Neutrophil (primary cell): ENCODE results near the gene CDCP1.

ENCODE experiments used
- H3K27ac ChIP-seq: fragments of 200-600 bp; sonication (generic); 2 replicates; pipeline ENCODE4 v1.5.1; 2016; ENCODE audit warnings: mild to moderate bottlenecking, moderate library complexity
- H3K27me3 ChIP-seq: fragments of 200-600 bp; sonication (generic); 2 replicates; pipeline ENCODE4 v1.6.0; 2016; ENCODE audit warnings: mild to moderate bottlenecking
- H3K36me3 ChIP-seq: fragments of 200-600 bp; sonication (generic); 2 replicates; pipeline ENCODE4 v1.5.1; 2017
- H3K4me1 ChIP-seq, 2 experiments: fragments of 200-600 bp in 1 of 2; sonication (generic) in 1 of 2; 1 replicate in 1 of 2; 2 replicates in 1 of 2; pipeline versions ENCODE4 v1.5.1 to v1.6.1; 2013 to 2016; ENCODE audit warnings: low read depth in 1 of 2, low read length in 1 of 2, mild to moderate bottlenecking in 1 of 2, moderate library complexity in 1 of 2; ENCODE audit not compliant: control insufficient read depth in 1 of 2, insufficient read depth in 1 of 2
- H3K4me3 ChIP-seq, 2 experiments: fragments of 200-600 bp in 1 of 2; sonication (generic) in 1 of 2; 1 replicate in 1 of 2; 2 replicates in 1 of 2; pipeline ENCODE4 v1.5.1; 2013 to 2016; ENCODE audit warnings: low read depth in 1 of 2, low read length in 1 of 2, mild to moderate bottlenecking in 1 of 2, moderate library complexity in 1 of 2
- H3K9me3 ChIP-seq: fragments of 200-600 bp; sonication (generic); 2 replicates; pipeline ENCODE4 v1.5.1; 2016
- CTCF ChIP-seq: fragments of 200-600 bp; sonication (generic); IDR thresholded peaks from 2 replicates; pipeline ENCODE4 v1.5.1; 2016; ENCODE audit warnings: antibody characterized with exemption

Gene CDCP1

GRCh38 chr3:45116350-45116749 is 29.8 kb downstream of the CDCP1 start:
- Histone ChIP-seq H3K4me3 (no peak overlapping the region), H3K36me3 (no peaks in the 10 kb centered on the region)

GRCh38 chr3:45113625-45114050 is 32.5 kb downstream of the CDCP1 start:
- peaks cover 27 to 34% of the 10 kb centered on the region in 2 experiments for H3K4me1 ChIP-seq
- TF ChIP-seq CTCF = no peak
- no peaks in the 10 kb centered on the region for H3K36me3 ChIP-seq
- no peak overlapping the region for H3K27ac ChIP-seq
- H3K27me3 ChIP-seq = no peaks in the 10 kb centered on the region
- H3K9me3 ChIP-seq = no peaks in the 10 kb centered on the region
- no peak overlapping the region for H3K4me3 ChIP-seq

More at GRCh38 chr3:45116350-45116749, 29.8 kb downstream of the CDCP1 start:
- Histone ChIP-seq H3K27ac (no peak overlapping the region), H3K9me3 (no peaks in the 10 kb centered on the region), H3K27me3 (peaks cover 4% of the 10 kb centered on the region), H3K4me1 (peaks cover 9 to 10% of the 10 kb centered on the region in 2 experiments)
- TF ChIP-seq CTCF = no peak

GRCh38 chr3:45112939-45113338 is 33.2 kb downstream of the CDCP1 start:
- H3K36me3 ChIP-seq = no peaks in the 10 kb centered on the region
- H3K4me3 ChIP-seq = no peak overlapping the region
- no peak for TF ChIP-seq CTCF
- no peak overlapping the region for H3K27ac ChIP-seq
- no peaks in the 10 kb centered on the region for H3K27me3 ChIP-seq
- H3K9me3 ChIP-seq = no peaks in the 10 kb centered on the region
- H3K4me1 ChIP-seq = peaks cover 20 to 27% of the 10 kb centered on the region in 2 experiments

- Histone ChIP-seq H3K27me3 (no peaks in the 10 kb centered on the region), H3K36me3 (no peaks in the 10 kb centered on the region), H3K4me3 (peak overlapping the region; percentile 53 to 57), H3K27ac (peak overlapping the region; percentile 93), H3K9me3 (no peaks in the 10 kb centered on the region), H3K4me1 (peaks cover 25 to 42% of the 10 kb centered on the region in 2 experiments)
- no peak for TF ChIP-seq CTCF
Measured at GRCh38 chr3:45110509-45110833, 35.7 kb downstream of the CDCP1 start.

GRCh38 chr3:45109771-45110508 is 36.2 kb downstream of the CDCP1 start:
- Histone ChIP-seq H3K27me3 (no peaks in the 10 kb centered on the region), H3K36me3 (no peaks in the 10 kb centered on the region), H3K4me3 (peak overlapping the region; percentile 53 to 57), H3K9me3 (no peaks in the 10 kb centered on the region), H3K4me1 (peaks cover 25 to 42% of the 10 kb centered on the region in 2 experiments), H3K27ac (peak overlapping the region; percentile 93)
- no peak for TF ChIP-seq CTCF
